Thyroid gland (tissue), 4 donors: ENCODE data around the gene NDUFA11. TPM values are rescaled to one million over a fixed set of nuclear protein-coding genes. Genes with fewer than 3 reads are reported as not detected.

Source experiments
- DNase-seq, 2 donors: peaks; one replicate each; pipeline ENCODE4 v3.0.0-alpha.2; 2019
- H3K27ac ChIP-seq, 3 donors: fragments of 200-600 bp; sonication (generic); 1 replicate in 2 of 3; 2 replicates in 1 of 3; pipeline ENCODE4 v1.5.1; 2016 to 2019; ENCODE audit warnings: mild to moderate bottlenecking in 1 of 3, moderate library complexity in 1 of 3
- H3K27me3 ChIP-seq: fragments of 200-600 bp; sonication (generic); one replicate; pipeline ENCODE4 v1.5.1; 2019
- H3K36me3 ChIP-seq, 2 donors: fragments of 200-600 bp; sonication (generic); one replicate each; pipeline ENCODE4 v1.5.1; 2016 to 2019
- H3K4me1 ChIP-seq, 2 donors: fragments of 200-600 bp; sonication (generic); one replicate each; pipeline ENCODE4 v1.5.1; 2017 to 2019
- H3K4me3 ChIP-seq, 3 donors: fragments of 200-600 bp; sonication (generic); replicated peaks in 1 of 3; 1 replicate in 2 of 3; 2 replicates in 1 of 3; pipeline ENCODE4 v1.5.1; 2016; ENCODE audit warnings: mild to moderate bottlenecking in 1 of 3
- H3K9me3 ChIP-seq: fragments of 200-600 bp; sonication (generic); one replicate; pipeline ENCODE4 v1.5.1; 2017
- CTCF ChIP-seq, 6 experiments: fragments of 200-600 bp in 3 of 6; fragments of 450-650 bp in 3 of 6; sonication (generic) in 3 of 6; IDR thresholded peaks; one replicate each; pipeline ENCODE4 v1.5.1; 2016 to 2019; ENCODE audit warnings: antibody characterized with exemption in 6 of 6, mild to moderate bottlenecking in 2 of 6, inconsistent platforms in 1 of 6, moderate library complexity in 1 of 6
- POLR2A ChIP-seq, 2 donors: fragments of 450-650 bp; IDR thresholded peaks; one replicate each; pipeline ENCODE4 v1.6.1; 2017; ENCODE audit warnings: antibody characterized with exemption in 2 of 2, mild to moderate bottlenecking in 2 of 2, moderate library complexity in 1 of 2
- WGBS, 2 donors: methylation state at CpG; one replicate each; pipeline ENCODE4 v1.1.5; 2017; 5-methylcytosine and 5-hydroxymethylcytosine counted together
- intact Hi-C: fragments of 100-400 bp; cut with DNase I; formaldehyde crosslinking; loops from one replicate; pipeline ENCODE4 v1.15.1; 2023
- total RNA-seq, 4 donors: library from RNA; depleted of rRNA; stranded (reverse); fragments of >200 nt; gene quantifications; one replicate each; pipeline ENCODE4 v1.2.3, GENCODE V29; 2016

Gene NDUFA11
- total RNA-seq, 4 donors from 2014 or later: 115 to 325 (median 195) TPM

- WGBS, 2 donors: 56 to 66% methylated on average over 11 to 27 of the region's 28 CpGs
- peak overlapping the region in 1 of 3 donors; percentile 45 for H3K27ac ChIP-seq
- H3K4me3 ChIP-seq: no peak overlapping the region
- H3K9me3 ChIP-seq: no peaks in the 10 kb centered on the region
- DNase-seq: peak; percentile 53 to 70
- H3K36me3 ChIP-seq: peaks cover 19% of the 10 kb centered on the region in 2 donors
- H3K27me3 ChIP-seq: no peaks in the 10 kb centered on the region
- TF ChIP-seq POLR2A (IDR thresholded peaks at IDR 0.05): no peak
- TF ChIP-seq CTCF (IDR thresholded peaks at IDR 0.05): no peak
- peaks cover 7 to 40% of the 10 kb centered on the region in 2 donors for H3K4me1 ChIP-seq
- intact Hi-C loops: loop anchor here (2.0 kb wide), 1 partner anchor 89 kb away; the partner anchor contains the start of gene NRTN
Observed at GRCh38 chr19:5893907-5894703, 9.5 kb downstream of the NDUFA11 start.

GRCh38 chr19:5893296-5893903 is 10.2 kb downstream of the NDUFA11 start:
- H3K36me3 ChIP-seq: peaks cover 19% of the 10 kb centered on the region in 2 donors
- no peak for DNase-seq
- intact Hi-C loops: loop anchor here (2.0 kb wide), 1 partner anchor 89 kb away; the partner anchor contains the start of gene NRTN
- H3K27ac ChIP-seq: peak overlapping the region in 1 of 3 donors; percentile 45
- H3K4me1 ChIP-seq: peaks cover 7 to 40% of the 10 kb centered on the region in 2 donors
- H3K27me3 ChIP-seq: no peaks in the 10 kb centered on the region
- no peak for TF ChIP-seq CTCF (IDR thresholded peaks at IDR 0.05)
- 79% methylated on average over 13 of the region's 13 CpGs for WGBS, 2 donors
- H3K9me3 ChIP-seq: no peaks in the 10 kb centered on the region
- no peak overlapping the region for H3K4me3 ChIP-seq

GRCh38 chr19:5892772-5893275 is 10.8 kb downstream of the NDUFA11 start:
- H3K27me3 ChIP-seq: no peaks in the 10 kb centered on the region
- H3K4me1 ChIP-seq: peaks cover 7 to 40% of the 10 kb centered on the region in 2 donors
- no peak overlapping the region for H3K4me3 ChIP-seq
- H3K36me3 ChIP-seq: peaks cover 19% of the 10 kb centered on the region in 2 donors
- H3K27ac ChIP-seq: no peak overlapping the region
- intact Hi-C loops: loop anchor here (2.0 kb wide), 1 partner anchor 88 kb away; the partner anchor contains the start of gene NRTN
- no peaks in the 10 kb centered on the region for H3K9me3 ChIP-seq
- WGBS, 2 donors: 72 to 73% methylated on average over 11 to 12 of the region's 15 CpGs
- TF ChIP-seq CTCF (IDR thresholded peaks at IDR 0.05) (no peak), POLR2A (IDR thresholded peaks at IDR 0.05) (no peak)
- no peak for DNase-seq

- DNase-seq: peak; percentile 37 to 41
- Histone ChIP-seq H3K4me1 (peaks cover 7 to 40% of the 10 kb centered on the region in 2 donors), H3K27ac (no peak overlapping the region), H3K4me3 (no peak overlapping the region), H3K9me3 (no peaks in the 10 kb centered on the region), H3K36me3 (peaks cover 19% of the 10 kb centered on the region in 2 donors), H3K27me3 (no peaks in the 10 kb centered on the region)
- intact Hi-C loops: loop anchor here (2.0 kb wide), 1 partner anchor 87 kb away; the partner anchor contains the start of gene NRTN
- TF ChIP-seq CTCF (IDR thresholded peaks at IDR 0.05) (peak; percentile 30 to 70 (median 48)), POLR2A (IDR thresholded peaks at IDR 0.05) (no peak)
- 5% methylated on average over 22 of the region's 48 CpGs for WGBS, 2 donors
Observed at GRCh38 chr19:5891938-5892771, 11.4 kb downstream of the NDUFA11 start.
